HepG2 (cell line): Measurements from ENCODE around the gene FOXRED2. TPM values are rescaled to one million over a fixed set of nuclear protein-coding genes. Genes with fewer than 3 reads are reported as not detected.

ENCODE experiments used
- ATAC-seq: fragments of 200-7000 bp; cut with Tn5 transposase; 3 replicates; pipeline ENCODE4 v1.9.1; 2020; ENCODE audit warnings: mild to moderate bottlenecking, moderate library complexity
- BruUV-seq: library from RNA; stranded (reverse); fragments of 400-500 nt; replicated peaks from 2 replicates; lab custom pipeline; 2021; lab: Mats Ljungman, UMichigan
- CTCF ChIA-PET: fragments of 300-600 bp; formaldehyde crosslinking; extraction: SDS; loops from one replicate; lab custom pipeline; 2021; ENCODE audit warnings: low total read pairs, inconsistent platforms, low intra/inter-chr PET ratio; lab: Yijun Ruan, JAX
- POLR2A ChIA-PET: fragments of 350-600 bp; sonication (Branson Sonifier 250); formaldehyde crosslinking; loops from one replicate; lab custom pipeline; 2020; ENCODE audit warnings: antibody characterized with exemption, inconsistent platforms; lab: Yijun Ruan, JAX
- DNase-seq: peaks from one replicate; pipeline ENCODE4 v3.0.0-alpha.2; 2015; ENCODE audit warnings: low spot score
- FAIRE-seq: peaks from 3 replicates; lab custom pipeline; 2011; peaks lifted over from hg19 to GRCh38; lab: Jason Lieb, UNC
- H2AFZ ChIP-seq: one replicate; pipeline ENCODE4 v1.6.1; 2011; ENCODE audit warnings: low read length, inconsistent platforms
- H3K27ac ChIP-seq: fragments of 300-600 bp; 3 replicates; pipeline ENCODE4 v1.8.0; 2011; ENCODE audit warnings: mixed run types, mild to moderate bottlenecking, mixed read lengths, low read length, inconsistent platforms; ENCODE audit not compliant: insufficient read depth; ENCODE audit errors: extremely low read length
- H3K27me3 ChIP-seq, 2 experiments: fragments of 200-600 bp in 1 of 2; 2 replicates in 1 of 2; 3 replicates in 1 of 2; pipeline versions ENCODE4 v1.6.0 to v1.8.0; 2011; ENCODE audit warnings: low read length in 2 of 2, mild to moderate bottlenecking in 2 of 2, moderate library complexity in 2 of 2, inconsistent platforms in 1 of 2; ENCODE audit not compliant: insufficient read depth in 2 of 2, control insufficient read depth in 1 of 2
- H3K36me3 ChIP-seq, 2 experiments: fragments of 200-600 bp in 1 of 2; replicated peaks in 1 of 2; 2 replicates in 1 of 2; 3 replicates in 1 of 2; pipeline versions ENCODE4 v1.5.1 to v1.8.0; 2011; ENCODE audit warnings: low read length in 2 of 2, inconsistent platforms in 1 of 2; ENCODE audit not compliant: insufficient read depth in 2 of 2, control insufficient read depth in 1 of 2
- H3K4me1 ChIP-seq: 2 replicates; pipeline ENCODE4 v1.5.1; 2012; ENCODE audit warnings: low read length, inconsistent platforms; ENCODE audit not compliant: insufficient read depth
- H3K4me2 ChIP-seq: 2 replicates; pipeline ENCODE4 v1.6.0; 2011; ENCODE audit warnings: low read depth, low read length, inconsistent platforms
- H3K4me3 ChIP-seq, 3 experiments: fragments of 200-600 bp in 1 of 3; sonication (generic), shearing (Covaris generic) in 1 of 3; replicated peaks in 1 of 3; 2 replicates each; pipeline ENCODE4 v1.5.1; 2011 to 2016; ENCODE audit warnings: low read length in 3 of 3, inconsistent platforms in 2 of 3, low read depth in 2 of 3, mild to moderate bottlenecking in 2 of 3, control low read depth in 1 of 3, mixed read lengths in 1 of 3; ENCODE audit not compliant: insufficient read depth in 1 of 3
- H3K79me2 ChIP-seq: one replicate; pipeline ENCODE4 v1.6.1; 2011; ENCODE audit warnings: low read length, inconsistent platforms; ENCODE audit not compliant: insufficient read depth
- H3K9ac ChIP-seq: 2 replicates; pipeline ENCODE4 v1.6.0; 2011; ENCODE audit warnings: mild to moderate bottlenecking, low read depth, low read length, inconsistent platforms; ENCODE audit not compliant: insufficient read depth
- H3K9me3 ChIP-seq: 2 replicates; pipeline ENCODE4 v1.5.1; 2012; ENCODE audit warnings: mild to moderate bottlenecking, low read length
- H4K20me1 ChIP-seq: 2 replicates; pipeline ENCODE4 v1.6.0; 2011; ENCODE audit warnings: inconsistent platforms, mild to moderate bottlenecking, low read length, moderate library complexity; ENCODE audit not compliant: insufficient read depth
- FOXC1 ChIP-seq: sonication (generic); formaldehyde crosslinking; IDR thresholded peaks from 2 replicates; pipeline ENCODE4 v1.8.0; 2022; ENCODE audit warnings: mild to moderate bottlenecking, missing genetic modification reagents, borderline replicate concordance
- ISL2 ChIP-seq: sonication (generic); formaldehyde crosslinking; IDR thresholded peaks from 2 replicates; pipeline ENCODE4 v1.5.0; 2020; ENCODE audit warnings: missing genetic modification reagents
- KLF16 ChIP-seq, 2 experiments: sonication (generic) in 1 of 2; formaldehyde crosslinking in 1 of 2; IDR thresholded peaks; 2 replicates each; pipeline versions ENCODE4 v1.6.1 to v1.8.0; 2016 to 2023; ENCODE audit warnings: missing genetic modification reagents in 2 of 2, missing compliant biosample characterization in 1 of 2
- MIXL1 ChIP-seq: IDR thresholded peaks from 2 replicates; pipeline ENCODE4 v1.6.1; 2016
- RFX1 ChIP-seq: fragments of 450-650 bp; IDR thresholded peaks from 2 replicates; pipeline ENCODE4 v1.6.1; 2017
- SOX13 ChIP-seq, 3 experiments: fragments of 450-650 bp in 1 of 3; sonication (generic) in 1 of 3; formaldehyde crosslinking in 1 of 3; IDR thresholded peaks in 2 of 3; conservative IDR thresholded peaks in 1 of 3; 2 replicates each; pipeline versions ENCODE4 v1.5.0 to v1.6.1; 2016 to 2020; ENCODE audit warnings: antibody characterized with exemption in 1 of 3, mild to moderate bottlenecking in 1 of 3, missing compliant biosample characterization in 1 of 3, missing genetic modification reagents in 1 of 3, moderate library complexity in 1 of 3
- USF2 ChIP-seq, 2 experiments: sonication (generic) in 1 of 2; formaldehyde crosslinking in 1 of 2; IDR thresholded peaks; 2 replicates each; pipeline versions ENCODE4 v1.5.1 to v1.6.1; 2011 to 2020; ENCODE audit warnings: borderline replicate concordance in 1 of 2, low read depth in 1 of 2, low read length in 1 of 2, mild to moderate bottlenecking in 1 of 2, missing genetic modification reagents in 1 of 2, moderate library complexity in 1 of 2
- ZBTB39 ChIP-seq: sonication (generic); formaldehyde crosslinking; IDR thresholded peaks from 2 replicates; pipeline ENCODE4 v1.5.0; 2020; ENCODE audit warnings: missing genetic modification reagents
- ZNF441 ChIP-seq: sonication (generic); formaldehyde crosslinking; IDR thresholded peaks from 2 replicates; pipeline ENCODE4 v1.7.0; 2021; ENCODE audit warnings: missing genetic modification reagents, borderline replicate concordance
- ZNF605 ChIP-seq: sonication (generic); formaldehyde crosslinking; IDR thresholded peaks from 2 replicates; pipeline ENCODE4 v1.8.0; 2022; ENCODE audit warnings: mild to moderate bottlenecking, missing genetic modification reagents
- ZNF687 ChIP-seq: sonication (generic); formaldehyde crosslinking; IDR thresholded peaks from 2 replicates; pipeline ENCODE4 v1.5.1; 2020; ENCODE audit warnings: mild to moderate bottlenecking, missing genetic modification reagents, moderate library complexity
- WGBS: methylation state at CpG from one replicate; pipeline ENCODE4 v1.1.6; 2017; ENCODE audit warnings: low lambda C conversion rate; 5-methylcytosine and 5-hydroxymethylcytosine counted together
- in situ Hi-C: cut with HindIII; loops from 2 replicates; pipeline ENCODE4 v1.10.0; 2017; ENCODE audit warnings: low pct_unique_long_range_greater_than_20kb; ENCODE audit not compliant: extremely low pct_ligation_motif_present
- intact Hi-C: fragments of 100-400 bp; cut with micrococcal nuclease; formaldehyde crosslinking; loops from one replicate; pipeline ENCODE4 v1.10.0; 2022; ENCODE audit not compliant: unreplicated experiment
- polyA plus RNA-seq, 8 experiments: library from polyadenylated mRNA; depleted of rRNA in 3 of 8; stranded (reverse) in 7 of 8; unstranded in 1 of 8; fragments of >200 nt; fragmentation: Illumina TruSeq in 4 of 8; extraction: Trizol in 4 of 8; gene quantifications; 2 replicates each; pipeline versions ENCODE4 v1.2.1 to v1.2.3, GENCODE V29; 2011 to 2016; ENCODE audit warnings: low read depth in 4 of 8, missing spikeins in 1 of 8, mixed read lengths in 1 of 8; ENCODE audit not compliant: insufficient read depth in 1 of 8
- total RNA-seq, 5 experiments: library from RNA; depleted of rRNA; stranded (reverse); fragments of >200 nt; fragmentation: Illumina TruSeq; extraction: Trizol; gene quantifications; 2 replicates each; pipeline ENCODE4 v1.2.3, GENCODE V29; 2016; ENCODE audit warnings: low read depth in 1 of 5

The FOXRED2 gene
- total and polyA plus RNA-seq, 2 of the 13 experiments (the other 11 are each of a cell fraction or from before 2014, with no cell fraction given), result 9.3 to 28.1 TPM

GRCh38 chr22:36442506-36443197 lies 64.2 kb downstream of the FOXRED2 start (continued):
- TF ChIP-seq ZNF687 (CRISPR knock-in tag), result peak; percentile 24; the same call in 1 of the 2 replicates
- TF ChIP-seq ISL2 (CRISPR knock-in tag), result no peak
- TF ChIP-seq SOX13 (IDR thresholded peaks at IDR 0.05), result no peak
- TF ChIP-seq SOX13 (CRISPR knock-in tag; conservative IDR thresholded peaks at IDR 0.05 in 1 of 2, IDR thresholded peaks at IDR 0.05 in 1 of 2), result no peak

GRCh38 chr22:36440429-36441002 lies 66.3 kb downstream of the FOXRED2 start:
- FAIRE-seq (no peak), DNase-seq (no peak), ATAC-seq (0 out of 3 replicates have a peak, but pooled peaks have one; percentile 7)
- H3K9ac ChIP-seq, result peak overlapping the region; percentile 37
- H4K20me1 ChIP-seq, result no peaks in the 10 kb centered on the region
- H3K27me3 ChIP-seq, result no peaks in the 10 kb centered on the region; a peak in 1 of 5 replicates
- no peak overlapping the region for H3K27ac ChIP-seq
- H3K79me2 ChIP-seq, result no peaks in the 10 kb centered on the region
- intact Hi-C loops, result no loop called here
- 14% methylated on average over 8 of the region's 8 CpGs for WGBS
- in situ Hi-C loops, result no loop called here
- H2AFZ ChIP-seq, result no peak overlapping the region
- no peaks in the 10 kb centered on the region for H3K9me3 ChIP-seq
- ChIA-PET POLR2A (interaction anchor here (0.6 to 3.4 kb wide), 8 partner anchors 8 to 97 kb away, joined by 3 to 14 read pairs (median 4); partner anchors contain the start of gene MYH9), CTCF (no interaction called here)
- H3K4me2 ChIP-seq, result peak overlapping the region; percentile 68
- H3K4me1 ChIP-seq, result peaks cover 83% of the 10 kb centered on the region
- no TSS peak for BruUV-seq
- no peaks in the 10 kb centered on the region for H3K36me3 ChIP-seq
- peak overlapping the region in 1 of 3 experiments; percentile 25; a peak in 1 of 6 replicates for H3K4me3 ChIP-seq
- TF ChIP-seq FOXC1 (CRISPR knock-in tag) (peak; percentile 20; the same call in 1 of the 2 replicates), USF2 (IDR thresholded peaks at IDR 0.05; ENCODE audit: low read depth, low read length) (no peak), USF2 (CRISPR knock-in tag; IDR thresholded peaks at IDR 0.05; ENCODE audit: borderline replicate concordance) (0 out of 2 replicates have a peak, but pooled peaks have one; percentile 24), ZBTB39 (CRISPR knock-in tag) (no peak), KLF16 (CRISPR knock-in tag; IDR thresholded peaks at IDR 0.05) (no peak), RFX1 (no peak), ZNF605 (CRISPR knock-in tag) (peak; percentile 28; the same call in 1 of the 2 replicates), ZNF441 (CRISPR knock-in tag) (peak; percentile 95), MIXL1 (CRISPR knock-in tag) (no peak)
